Measurements from ENCODE around the gene TMEM185B.

The TMEM185B gene

GRCh38 chr2:120222186-120223033, 790 bp downstream of the TMEM185B start:
- Mint-ChIP-seq H3K27ac (peak overlapping the region in 2 of 3 experiments; percentile 80 to 81), H3K4me1 (peaks cover 15% of the 10 kb centered on the region), H3K4me3 (peak overlapping the region; percentile 84 to 89 (median 86)), H3K9me3 (peaks cover 20% of the 10 kb centered on the region), H3K36me3 (ENCODE audit: low read depth) (peaks cover 43% of the 10 kb centered on the region), H3K27me3 (ENCODE audit: low read depth) (peaks cover 35% of the 10 kb centered on the region)
- TF ChIP-seq CTCF (IDR thresholded peaks at IDR 0.05; ENCODE audit: unreplicated experiment in 3 of 3) = no peak

GRCh38 chr2:120221616-120222015, 1.6 kb downstream of the TMEM185B start:
- H3K27me3 Mint-ChIP-seq (ENCODE audit: low read depth) = peaks cover 27% of the 10 kb centered on the region
- TF ChIP-seq CTCF (IDR thresholded peaks at IDR 0.05; ENCODE audit: unreplicated experiment in 3 of 3) = no peak

GRCh38 chr2:120220756-120221155, 2.4 kb downstream of the TMEM185B start:
- no peak for TF ChIP-seq CTCF (IDR thresholded peaks at IDR 0.05; ENCODE audit: unreplicated experiment in 3 of 3)
- H3K36me3 Mint-ChIP-seq (ENCODE audit: low read depth) = peaks cover 56% of the 10 kb centered on the region
- peaks cover 15% of the 10 kb centered on the region for H3K4me1 Mint-ChIP-seq
- H3K27ac Mint-ChIP-seq = no peak overlapping the region
- peak overlapping the region; percentile 5 to 89 (median 86) for H3K4me3 Mint-ChIP-seq
- H3K9me3 Mint-ChIP-seq = peaks cover 33% of the 10 kb centered on the region
- H3K27me3 Mint-ChIP-seq (ENCODE audit: low read depth) = peaks cover 18% of the 10 kb centered on the region

More at GRCh38 chr2:120221616-120222015, 1.6 kb downstream of the TMEM185B start:
- Mint-ChIP-seq H3K36me3 (ENCODE audit: low read depth) (peaks cover 51% of the 10 kb centered on the region), H3K9me3 (peaks cover 27% of the 10 kb centered on the region), H3K27ac (peak overlapping the region in 2 of 3 experiments; percentile 31 to 67), H3K4me1 (peaks cover 15% of the 10 kb centered on the region), H3K4me3 (peak overlapping the region; percentile 84 to 89 (median 86))

GRCh38 chr2:120219766-120220165, 3.4 kb downstream of the TMEM185B start:
- Mint-ChIP-seq H3K4me3 (no peak overlapping the region), H3K9me3 (peaks cover 33% of the 10 kb centered on the region), H3K36me3 (ENCODE audit: low read depth) (peaks cover 56% of the 10 kb centered on the region), H3K4me1 (peaks cover 15% of the 10 kb centered on the region), H3K27ac (no peak overlapping the region), H3K27me3 (ENCODE audit: low read depth) (peaks cover 13% of the 10 kb centered on the region)
- TF ChIP-seq CTCF (IDR thresholded peaks at IDR 0.05; ENCODE audit: unreplicated experiment in 3 of 3) = no peak

GRCh38 chr2:120219291-120219690, 3.9 kb downstream of the TMEM185B start:
- H3K9me3 Mint-ChIP-seq = peaks cover 33% of the 10 kb centered on the region
- peaks cover 56% of the 10 kb centered on the region for H3K36me3 Mint-ChIP-seq (ENCODE audit: low read depth)
- H3K4me1 Mint-ChIP-seq = peaks cover 15% of the 10 kb centered on the region
- H3K27me3 Mint-ChIP-seq (ENCODE audit: low read depth) = peaks cover 13% of the 10 kb centered on the region
- no peak for TF ChIP-seq CTCF (IDR thresholded peaks at IDR 0.05; ENCODE audit: unreplicated experiment in 3 of 3)
- no peak overlapping the region for H3K27ac Mint-ChIP-seq
- H3K4me3 Mint-ChIP-seq = peak overlapping the region in 1 of 3 experiments; percentile 21
